Upper lobe of left lung (tissue), 4 donors: ENCODE data around the gene DOK4.

Source experiments
- CTCF ChIP-seq, 6 experiments: fragments of 450-650 bp in 4 of 6; fragments of 200-600 bp in 2 of 6; sonication (generic) in 2 of 6; IDR thresholded peaks; one replicate each; pipeline ENCODE4 v1.5.1; 2016 to 2019; ENCODE audit warnings: antibody characterized with exemption in 6 of 6
- EP300 ChIP-seq, 4 donors: sonication (generic); formaldehyde crosslinking; IDR thresholded peaks; one replicate each; pipeline ENCODE4 v1.5.1; 2017; ENCODE audit warnings: antibody characterized with exemption in 4 of 4, control low read depth in 2 of 4
- POLR2A ChIP-seq, 4 donors: fragments of 450-650 bp; IDR thresholded peaks; one replicate each; pipeline ENCODE4 v1.5.1; 2016 to 2017; ENCODE audit warnings: antibody characterized with exemption in 4 of 4, mild to moderate bottlenecking in 2 of 4
- POLR2AphosphoS5 ChIP-seq, 2 donors: sonication (generic); formaldehyde crosslinking; IDR thresholded peaks; one replicate each; pipeline ENCODE4 v1.5.1; 2017; ENCODE audit warnings: antibody characterized with exemption in 2 of 2

- TF ChIP-seq CTCF (IDR thresholded peaks at IDR 0.05), result no peak
- TF ChIP-seq POLR2AphosphoS5 (IDR thresholded peaks at IDR 0.05), result no peak
- TF ChIP-seq POLR2A (IDR thresholded peaks at IDR 0.05), result no peak
- no peak for TF ChIP-seq EP300 (IDR thresholded peaks at IDR 0.05)
These were observed 15.9 kb upstream of the DOK4 start for GRCh38 chr16:57502048-57502775.
